ENCODE data around the gene HSD11B2.

GRCh38 chr16:67399218-67399733 is 31.6 kb upstream of the HSD11B2 start:
- TF ChIP-seq RCOR1 (conservative IDR thresholded peaks at IDR 0.05; ENCODE audit: low read depth, low read length) = no peak
- no peak for TF ChIP-seq HCFC1 (IDR thresholded peaks at IDR 0.05; ENCODE audit: low read length)
